SU-DHL-6 (cell line): Measurements from ENCODE around the gene SLC35G6.

Experiments used
- H2AFZ ChIP-seq: fragments of 200-600 bp; sonication (generic); 2 replicates; pipeline ENCODE4 v1.6.1; 2014; ENCODE audit warnings: low read depth, mild to moderate bottlenecking, moderate library complexity, mixed read lengths, antibody characterized with exemption, low read length; ENCODE audit not compliant: severe bottlenecking
- H3F3A ChIP-seq: fragments of 200-600 bp; shearing (Covaris generic); 2 replicates; pipeline ENCODE4 v1.6.0; 2016; ENCODE audit warnings: antibody characterized with exemption, mild to moderate bottlenecking; ENCODE audit not compliant: insufficient read depth
- H3K27ac ChIP-seq: fragments of 200-600 bp; sonication (generic); 2 replicates; pipeline ENCODE4 v1.5.1; 2016; ENCODE audit warnings: low read depth, mild to moderate bottlenecking, low read length, moderate library complexity, mixed read lengths
- H3K27me3 ChIP-seq: fragments of 200-600 bp; sonication (generic), shearing (Covaris generic); 2 replicates; pipeline ENCODE4 v1.6.0; 2014; ENCODE audit warnings: mild to moderate bottlenecking, low read length
- H3K36me3 ChIP-seq: fragments of 200-600 bp; sonication (generic); 2 replicates; pipeline ENCODE4 v1.6.1; 2014; ENCODE audit warnings: mild to moderate bottlenecking, low read length, mixed read lengths
- H3K4me2 ChIP-seq: fragments of 300-600, 200-600 bp; shearing (Covaris generic), sonication (generic); 2 replicates; pipeline ENCODE4 v1.6.0; 2014; ENCODE audit warnings: low read length, low read depth, mild to moderate bottlenecking; ENCODE audit not compliant: poor library complexity, severe bottlenecking
- H3K4me3 ChIP-seq: fragments of 200-600 bp; sonication (generic); 2 replicates; pipeline ENCODE4 v1.5.1; 2014; ENCODE audit warnings: antibody characterized with exemption, low read length, mild to moderate bottlenecking, mixed read lengths; ENCODE audit not compliant: insufficient read depth, poor library complexity, severe bottlenecking
- H3K79me2 ChIP-seq: fragments of 200-600 bp; sonication (generic); 2 replicates; pipeline ENCODE4 v1.6.1; 2014; ENCODE audit warnings: mild to moderate bottlenecking, low read length, moderate library complexity; ENCODE audit not compliant: insufficient read depth
- H3K9ac ChIP-seq: fragments of 200-600 bp; sonication (generic); 2 replicates; pipeline ENCODE4 v1.7.0; 2014; ENCODE audit warnings: mild to moderate bottlenecking, low read length
- H3K9me2 ChIP-seq: fragments of 200-600 bp; sonication (generic); replicated peaks from 2 replicates; pipeline ENCODE4 v1.6.1; 2014; ENCODE audit warnings: low read length; ENCODE audit not compliant: insufficient read depth
- H3K9me3 ChIP-seq: fragments of 200-600 bp; sonication (generic); 2 replicates; pipeline ENCODE4 v1.6.1; 2014; ENCODE audit warnings: low read length, mixed read lengths; ENCODE audit not compliant: insufficient read depth
- H4K20me1 ChIP-seq: fragments of 200-600 bp; sonication (generic); 2 replicates; pipeline ENCODE4 v1.6.1; 2014; ENCODE audit warnings: low read depth, mild to moderate bottlenecking, antibody characterized with exemption, low read length, moderate library complexity, mixed read lengths
- CTCF ChIP-seq: fragments of 200-600 bp; sonication (generic); IDR thresholded peaks from one replicate; pipeline ENCODE4 v1.5.1; 2017; ENCODE audit warnings: antibody characterized with exemption, mild to moderate bottlenecking, low read length, moderate library complexity; ENCODE audit not compliant: insufficient read depth, poor library complexity, severe bottlenecking
- EZH2phosphoT487 ChIP-seq: fragments of 200-600 bp; sonication (generic), shearing (Covaris generic); conservative IDR thresholded peaks from 2 replicates; pipeline ENCODE4 v1.6.1; 2018; ENCODE audit warnings: mild to moderate bottlenecking, antibody characterized with exemption, low read length, moderate library complexity, mixed read lengths

The SLC35G6 gene

GRCh38 chr17:7486181-7486580 lies 4.9 kb downstream of the SLC35G6 start:
- no peaks in the 10 kb centered on the region for H3K36me3 ChIP-seq
- no peaks in the 10 kb centered on the region for H3K9me2 ChIP-seq
- H3K27me3 ChIP-seq: no peaks in the 10 kb centered on the region
- no peak overlapping the region for H2AFZ ChIP-seq
- H4K20me1 ChIP-seq: no peaks in the 10 kb centered on the region
- peak overlapping the region; percentile 73 for H3K4me2 ChIP-seq
- H3K4me3 ChIP-seq: peak overlapping the region; percentile 66
- no peak for TF ChIP-seq CTCF
- peaks cover 11% of the 10 kb centered on the region; the same call in 1 of the 2 replicates for H3F3A ChIP-seq
- no peaks in the 10 kb centered on the region for H3K9me3 ChIP-seq
- peaks cover 59% of the 10 kb centered on the region for H3K79me2 ChIP-seq
- H3K9ac ChIP-seq: peak overlapping the region; percentile 81
- peak overlapping the region; percentile 30 for H3K27ac ChIP-seq

- Histone ChIP-seq H3K27ac (no peak overlapping the region), H3K9ac (no peak overlapping the region), H3K9me3 (no peaks in the 10 kb centered on the region), H2AFZ (no peak overlapping the region), H3K27me3 (no peaks in the 10 kb centered on the region), H3K9me2 (no peaks in the 10 kb centered on the region), H3K4me3 (no peak overlapping the region), H4K20me1 (no peaks in the 10 kb centered on the region), H3F3A (peaks cover 7% of the 10 kb centered on the region; the same call in 1 of the 2 replicates), H3K79me2 (peaks cover 95% of the 10 kb centered on the region), H3K36me3 (no peaks in the 10 kb centered on the region), H3K4me2 (no peak overlapping the region)
- TF ChIP-seq CTCF: no peak
- no peak for TF ChIP-seq EZH2phosphoT487
Observed at GRCh38 chr17:7490144-7490543, 8.9 kb downstream of the SLC35G6 start.

- Histone ChIP-seq H3K79me2 (peaks cover 94% of the 10 kb centered on the region), H4K20me1 (0 out of 2 replicates have a peak, but pooled peaks cover 3% of the 10 kb centered on the region), H3K27me3 (no peaks in the 10 kb centered on the region), H3K36me3 (no peaks in the 10 kb centered on the region), H3K4me3 (no peak overlapping the region), H3K9me2 (no peaks in the 10 kb centered on the region), H3K4me2 (no peak overlapping the region), H2AFZ (no peak overlapping the region), H3K9ac (no peak overlapping the region), H3K27ac (no peak overlapping the region), H3K9me3 (no peaks in the 10 kb centered on the region), H3F3A (peaks cover 1% of the 10 kb centered on the region; the same call in 1 of the 2 replicates)
- TF ChIP-seq EZH2phosphoT487 (no peak), CTCF (no peak)
Observed at GRCh38 chr17:7491583-7491982, 10.3 kb downstream of the SLC35G6 start.
